Measurements from ENCODE around the gene ZFP1.

ZFP1 gene

DNA sequence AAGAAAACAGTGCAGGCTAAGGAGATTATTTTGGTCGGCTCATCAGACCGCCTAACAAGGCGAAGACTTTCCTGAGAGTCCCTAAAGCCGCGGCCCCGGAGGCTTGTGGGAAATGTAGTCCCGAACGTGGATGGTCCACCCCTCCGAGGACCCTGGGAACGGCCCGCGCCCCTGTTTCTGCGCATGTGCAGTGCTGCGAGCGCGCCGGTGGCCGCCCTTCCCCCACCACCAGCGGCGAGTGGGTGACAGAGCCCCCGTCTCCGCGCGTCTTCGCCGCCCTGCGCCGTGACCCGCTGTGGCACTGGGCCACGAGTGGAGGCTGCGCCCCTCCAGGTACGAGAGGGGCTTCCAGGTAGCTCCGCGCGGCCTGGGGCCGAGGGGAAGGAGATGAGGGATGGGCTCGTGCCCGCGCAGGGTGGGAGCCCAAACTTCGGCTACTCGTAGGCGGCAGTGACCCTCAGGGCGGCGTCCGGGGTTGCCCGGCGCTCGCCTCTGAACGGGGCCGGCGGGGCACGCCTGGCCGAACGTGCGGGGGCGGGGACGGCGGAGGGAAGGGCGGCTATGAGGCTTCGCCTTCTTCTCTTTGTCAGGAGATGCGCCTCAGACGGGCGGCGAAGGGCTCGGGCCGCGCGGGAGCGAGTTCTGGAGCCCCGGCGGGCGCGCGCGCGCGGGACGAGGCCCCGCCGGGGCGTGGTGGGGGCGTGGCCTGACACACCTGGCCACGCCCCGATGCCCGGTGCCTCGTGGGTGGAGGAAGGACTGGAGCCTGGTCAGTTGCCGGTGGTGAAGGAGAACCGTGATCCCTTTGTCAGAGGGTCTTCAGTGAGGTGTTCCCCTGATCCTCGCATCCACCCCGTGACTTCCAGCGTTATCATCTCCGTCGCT, at the start of gene ZFP1:
Gene ZFP1, plus strand, starts transcription at position 214 of the 885 bp plus-strand sequence. CDS start 4,428 bp downstream, outside the sequence.
- Mint-ChIP-seq H3K9me3 (peaks cover 9 to 15% of the 10 kb centered on the region in 2 donors), H3K4me3 (peak within 1 kb of the TSS; percentile 85 to 89), H3K4me1 (peaks cover 14 to 40% of the 10 kb centered on the region in 2 donors), H3K27me3 (peaks cover 0 to 5% of the 10 kb centered on the region in 2 donors), H3K27ac (peak within 1 kb of the TSS; percentile 95), H3K36me3 (peaks cover 27 to 39% of the 10 kb centered on the region in 2 donors)
- ATAC-seq (replicated peaks) (peak; percentile 80 to 86), DNase-seq (peak; percentile 93)

- Mint-ChIP-seq H3K9me3 (peaks cover 1 to 3% of the 10 kb centered on the region in 2 donors), H3K36me3 (peaks cover 0 to 3% of the 10 kb centered on the region in 2 donors), H3K27ac (no peak overlapping the region), H3K4me1 (peaks cover 24 to 26% of the 10 kb centered on the region in 2 donors), H3K4me3 (no peak overlapping the region), H3K27me3 (peaks cover 57 to 66% of the 10 kb centered on the region in 2 donors)
- DNase-seq (no peak), ATAC-seq (replicated peaks) (no peak)
Observed at GRCh38 chr16:75099075-75099667, 49.2 kb upstream of the ZFP1 start.

GRCh38 chr16:75099738-75100602, 48.4 kb upstream of the ZFP1 start:
- H3K27ac Mint-ChIP-seq, result no peak overlapping the region
- peaks cover 0 to 6% of the 10 kb centered on the region in 2 donors for H3K36me3 Mint-ChIP-seq
- DNase-seq (no peak), ATAC-seq (replicated peaks) (peak; percentile 35 to 49)
- peaks cover 23 to 28% of the 10 kb centered on the region in 2 donors for H3K4me1 Mint-ChIP-seq
- H3K9me3 Mint-ChIP-seq, result peaks cover 1 to 5% of the 10 kb centered on the region in 2 donors
- peaks cover 61 to 70% of the 10 kb centered on the region in 2 donors for H3K27me3 Mint-ChIP-seq
- no peak overlapping the region for H3K4me3 Mint-ChIP-seq

- peaks cover 0 to 6% of the 10 kb centered on the region in 2 donors for H3K36me3 Mint-ChIP-seq
- ATAC-seq (replicated peaks), result no peak
- peaks cover 60 to 73% of the 10 kb centered on the region in 2 donors for H3K27me3 Mint-ChIP-seq
- H3K27ac Mint-ChIP-seq, result no peak overlapping the region
- H3K9me3 Mint-ChIP-seq, result peaks cover 1 to 5% of the 10 kb centered on the region in 2 donors
- peaks cover 23 to 34% of the 10 kb centered on the region in 2 donors for H3K4me1 Mint-ChIP-seq
- no peak overlapping the region for H3K4me3 Mint-ChIP-seq
- DNase-seq, result no peak
Observed at GRCh38 chr16:75100603-75100990, 47.7 kb upstream of the ZFP1 start.

- no peak for ATAC-seq (replicated peaks)
- Mint-ChIP-seq H3K4me3 (no peak overlapping the region), H3K9me3 (peaks cover 1 to 5% of the 10 kb centered on the region in 2 donors), H3K27me3 (peaks cover 61 to 74% of the 10 kb centered on the region in 2 donors), H3K36me3 (peaks cover 0 to 6% of the 10 kb centered on the region in 2 donors), H3K4me1 (peaks cover 25 to 44% of the 10 kb centered on the region in 2 donors), H3K27ac (no peak overlapping the region)
- DNase-seq, result no peak
Observed at GRCh38 chr16:75101635-75102034, 46.7 kb upstream of the ZFP1 start.

GRCh38 chr16:75102595-75102994, 45.7 kb upstream of the ZFP1 start:
- H3K4me1 Mint-ChIP-seq, result peaks cover 24 to 44% of the 10 kb centered on the region in 2 donors

DNA sequence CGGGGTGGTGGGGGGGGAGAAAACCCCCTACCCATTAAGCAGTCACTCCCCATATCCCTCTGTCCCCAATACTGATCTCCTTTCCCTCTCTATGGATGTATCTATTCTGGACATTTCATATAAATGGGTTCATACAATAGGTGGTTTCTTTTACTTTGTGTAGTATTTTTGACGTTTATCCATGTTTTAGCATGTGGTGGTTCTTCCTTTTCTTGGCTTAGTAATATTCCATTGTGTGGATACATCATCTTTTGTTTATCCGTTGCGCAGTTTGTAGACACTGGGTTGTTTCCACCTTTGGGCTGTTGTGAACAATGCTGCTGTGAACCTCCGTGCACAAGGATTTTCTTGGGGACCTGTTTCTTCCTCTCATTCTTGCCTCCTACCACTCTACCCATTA, 44.3 kb upstream of the ZFP1 start:
- Mint-ChIP-seq H3K9me3 (peaks cover 1 to 5% of the 10 kb centered on the region in 2 donors), H3K36me3 (peaks cover 0 to 6% of the 10 kb centered on the region in 2 donors), H3K27ac (no peak overlapping the region), H3K4me3 (no peak overlapping the region), H3K27me3 (peaks cover 69 to 85% of the 10 kb centered on the region in 2 donors), H3K4me1 (peaks cover 20 to 42% of the 10 kb centered on the region in 2 donors)
- ATAC-seq (replicated peaks), result no peak
- DNase-seq, result no peak

More at GRCh38 chr16:75102595-75102994, 45.7 kb upstream of the ZFP1 start:
- ATAC-seq (replicated peaks) (no peak), DNase-seq (no peak)
- Mint-ChIP-seq H3K36me3 (peaks cover 0 to 6% of the 10 kb centered on the region in 2 donors), H3K27me3 (peaks cover 63 to 78% of the 10 kb centered on the region in 2 donors), H3K4me3 (no peak overlapping the region), H3K27ac (no peak overlapping the region), H3K9me3 (peaks cover 1 to 5% of the 10 kb centered on the region in 2 donors)

- DNase-seq (no peak), ATAC-seq (replicated peaks) (no peak)
- no peak overlapping the region for H3K4me3 Mint-ChIP-seq
- H3K4me1 Mint-ChIP-seq, result peaks cover 22 to 42% of the 10 kb centered on the region in 2 donors
- H3K9me3 Mint-ChIP-seq, result peaks cover 1 to 5% of the 10 kb centered on the region in 2 donors
- H3K27ac Mint-ChIP-seq, result no peak overlapping the region
- H3K27me3 Mint-ChIP-seq, result peaks cover 72 to 92% of the 10 kb centered on the region in 2 donors
- peaks cover 0 to 6% of the 10 kb centered on the region in 2 donors for H3K36me3 Mint-ChIP-seq
Observed at GRCh38 chr16:75104836-75105235, 43.5 kb upstream of the ZFP1 start.

DNA sequence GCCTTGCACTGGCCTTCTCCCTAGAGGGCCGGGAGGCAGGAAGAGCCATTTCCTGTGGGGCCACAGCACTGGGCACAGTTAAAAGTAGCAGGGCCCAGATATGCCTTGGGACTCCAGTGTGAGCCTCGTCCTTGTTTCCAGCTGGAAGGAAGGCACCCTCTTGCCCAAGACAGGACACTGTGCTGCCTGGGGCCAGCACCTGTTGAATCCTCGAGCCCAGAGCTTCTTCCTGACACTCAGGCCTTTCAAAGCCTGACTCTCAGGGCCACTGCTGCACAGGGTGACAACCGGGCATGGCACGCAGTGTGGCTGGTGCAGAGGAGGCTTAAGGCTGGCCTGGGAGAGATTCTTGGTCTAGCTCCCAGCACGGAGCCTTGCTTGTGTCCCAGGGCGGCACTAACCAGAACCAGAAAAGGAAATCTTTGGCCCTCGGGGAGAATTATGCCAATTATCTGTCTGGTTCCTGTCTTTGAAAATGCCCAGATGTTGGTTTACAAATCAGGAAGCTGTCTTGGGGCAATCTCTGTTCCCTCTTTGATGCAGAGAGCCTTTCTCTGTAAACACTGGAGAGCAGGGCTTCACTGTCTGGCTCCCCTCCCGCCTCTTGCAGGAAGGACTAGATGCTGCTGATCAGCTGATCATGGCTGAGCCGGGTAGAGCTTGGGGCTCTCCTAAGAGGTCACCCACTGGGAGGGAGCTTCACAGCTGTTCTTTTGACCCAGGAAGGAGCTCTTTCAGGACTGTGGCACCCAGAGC, 42.8 kb upstream of the ZFP1 start:
- ATAC-seq (replicated peaks) (peak; percentile 37 to 48), DNase-seq (no peak)
- Mint-ChIP-seq H3K27ac (no peak overlapping the region), H3K4me1 (peaks cover 25 to 44% of the 10 kb centered on the region in 2 donors), H3K4me3 (no peak overlapping the region), H3K9me3 (peaks cover 1 to 5% of the 10 kb centered on the region in 2 donors), H3K36me3 (peaks cover 0 to 6% of the 10 kb centered on the region in 2 donors), H3K27me3 (peaks cover 72 to 92% of the 10 kb centered on the region in 2 donors)

GRCh38 chr16:75106351-75107274, 41.7 kb upstream of the ZFP1 start:
- Mint-ChIP-seq H3K36me3 (peaks cover 0 to 6% of the 10 kb centered on the region in 2 donors), H3K9me3 (peaks cover 1 to 5% of the 10 kb centered on the region in 2 donors), H3K4me1 (peaks cover 33 to 55% of the 10 kb centered on the region in 2 donors), H3K27me3 (peaks cover 81 to 92% of the 10 kb centered on the region in 2 donors), H3K4me3 (no peak overlapping the region), H3K27ac (no peak overlapping the region)
- DNase-seq (no peak), ATAC-seq (replicated peaks) (no peak)

DNA sequence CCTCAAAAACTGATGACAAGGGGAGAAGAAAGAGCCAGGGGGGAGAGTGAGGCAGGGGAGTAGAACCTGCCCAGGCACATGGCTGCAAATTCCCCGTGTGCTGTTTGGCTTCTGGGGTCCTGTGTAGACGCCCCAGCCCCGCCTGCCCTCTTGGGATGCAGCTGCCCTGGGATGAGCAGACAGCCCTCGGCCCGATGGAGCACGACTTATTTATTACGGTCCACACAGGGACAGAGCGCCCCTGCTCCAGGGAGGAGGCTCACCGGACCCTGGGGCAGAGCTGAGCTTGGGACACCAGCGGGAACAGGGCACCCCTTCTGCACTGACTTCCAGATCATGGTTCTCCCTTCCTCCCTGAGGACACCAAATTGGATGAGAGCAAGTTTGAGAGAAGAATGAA, 40.8 kb upstream of the ZFP1 start:
- Mint-ChIP-seq H3K9me3 (peaks cover 1 to 5% of the 10 kb centered on the region in 2 donors), H3K27ac (no peak overlapping the region), H3K27me3 (peaks cover 83 to 92% of the 10 kb centered on the region in 2 donors), H3K36me3 (peaks cover 0 to 6% of the 10 kb centered on the region in 2 donors), H3K4me1 (peaks cover 38 to 64% of the 10 kb centered on the region in 2 donors), H3K4me3 (no peak overlapping the region)
- ATAC-seq (replicated peaks) (no peak), DNase-seq (no peak)

All from stimulated activated naive B cell treated with anti-CD40 and anti-IgM and Interleukin-4, amounts not matched to agents 10 μg/mL and 1 μg/mL and 100 μg/mL, for 72 hours (primary cell).